ENCODE data around the gene TRIM24.

Gene TRIM24

GRCh38 chr7:138568655-138569054 lies 108.6 kb downstream of the TRIM24 start:
- no peak for FAIRE-seq

GRCh38 chr7:138569418-138569817 lies 109.4 kb downstream of the TRIM24 start:
- FAIRE-seq, result no peak
- DNase-seq (ENCODE audit: insufficient read length, low spot score), result no peak

More at GRCh38 chr7:138568655-138569054, 108.6 kb downstream of the TRIM24 start:
- DNase-seq (ENCODE audit: insufficient read length, low spot score), result no peak

DNA sequence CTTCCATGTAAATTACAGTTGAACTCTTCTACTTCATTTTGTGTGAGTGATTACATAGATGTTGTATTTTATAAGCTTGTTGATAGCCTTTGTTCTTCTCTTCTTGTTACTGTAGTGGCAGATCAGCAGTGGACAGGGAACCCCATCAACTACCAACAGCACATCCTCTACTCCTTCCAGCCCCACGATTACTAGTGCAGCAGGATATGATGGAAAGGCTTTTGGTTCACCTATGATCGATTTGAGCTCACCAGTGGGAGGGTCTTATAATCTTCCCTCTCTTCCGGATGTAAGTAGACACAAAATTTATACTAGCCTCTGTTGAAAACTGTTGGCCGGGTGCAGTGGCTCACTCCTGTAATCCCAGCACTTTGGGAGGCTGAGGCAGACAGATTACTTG lies 110.7 kb downstream of the TRIM24 start:
- DNase-seq (ENCODE audit: insufficient read length, low spot score) (no peak), FAIRE-seq (no peak)

DNA sequence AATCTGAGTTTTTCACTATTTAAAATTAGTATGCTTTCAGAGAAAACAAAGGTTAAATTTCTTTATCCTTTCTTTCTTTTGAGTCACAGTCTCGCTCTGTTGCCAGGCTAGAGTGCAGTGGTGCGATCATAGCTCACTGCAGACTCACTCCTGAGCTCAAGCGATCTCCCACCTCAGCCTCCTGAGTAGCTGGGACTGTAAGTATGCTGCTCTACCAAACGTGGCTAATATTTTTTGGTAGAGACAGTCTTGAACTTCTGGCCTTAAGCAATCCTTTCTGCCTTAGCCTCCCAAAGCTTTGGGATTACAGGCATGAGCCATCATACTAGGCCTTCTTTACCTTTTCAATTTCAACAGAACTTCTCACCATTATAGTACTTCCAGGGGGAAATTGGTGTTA lies 113.7 kb downstream of the TRIM24 start:
- FAIRE-seq (no peak), DNase-seq (ENCODE audit: insufficient read length, low spot score) (no peak)

- FAIRE-seq (no peak), DNase-seq (ENCODE audit: insufficient read length, low spot score) (no peak)
Measured at GRCh38 chr7:138575897-138576428, 115.9 kb downstream of the TRIM24 start.

- FAIRE-seq, result no peak
- DNase-seq (ENCODE audit: insufficient read length, low spot score), result no peak
Measured at GRCh38 chr7:138579136-138579535, 119.1 kb downstream of the TRIM24 start.

DNA sequence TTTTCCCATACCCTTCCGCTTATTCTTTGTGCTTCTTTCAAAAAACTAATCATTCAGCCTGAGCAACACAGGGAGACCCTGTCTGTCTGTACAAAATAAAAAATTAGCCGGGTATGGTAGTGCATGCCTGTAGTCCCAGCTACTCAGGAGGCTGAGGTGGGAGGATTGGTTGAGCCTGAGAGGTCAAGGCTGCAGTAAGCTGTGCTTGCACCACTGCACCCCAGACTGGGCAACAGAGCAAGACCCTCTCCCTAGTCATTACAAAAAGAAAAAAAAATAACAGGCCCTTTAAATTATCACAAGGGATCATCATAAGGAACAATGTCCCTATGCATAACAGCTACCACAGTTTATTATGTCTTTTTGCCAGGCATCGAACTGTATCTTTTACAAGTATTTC lies 119.6 kb downstream of the TRIM24 start:
- DNase-seq (ENCODE audit: insufficient read length, low spot score) (no peak), FAIRE-seq (no peak)

GRCh38 chr7:138581065-138581464 lies 121.0 kb downstream of the TRIM24 start:
- no peak for DNase-seq (ENCODE audit: insufficient read length, low spot score)
- no peak for FAIRE-seq

- FAIRE-seq, result no peak
- no peak for DNase-seq (ENCODE audit: insufficient read length, low spot score)
Measured at GRCh38 chr7:138584283-138584682, 124.2 kb downstream of the TRIM24 start.

DNA sequence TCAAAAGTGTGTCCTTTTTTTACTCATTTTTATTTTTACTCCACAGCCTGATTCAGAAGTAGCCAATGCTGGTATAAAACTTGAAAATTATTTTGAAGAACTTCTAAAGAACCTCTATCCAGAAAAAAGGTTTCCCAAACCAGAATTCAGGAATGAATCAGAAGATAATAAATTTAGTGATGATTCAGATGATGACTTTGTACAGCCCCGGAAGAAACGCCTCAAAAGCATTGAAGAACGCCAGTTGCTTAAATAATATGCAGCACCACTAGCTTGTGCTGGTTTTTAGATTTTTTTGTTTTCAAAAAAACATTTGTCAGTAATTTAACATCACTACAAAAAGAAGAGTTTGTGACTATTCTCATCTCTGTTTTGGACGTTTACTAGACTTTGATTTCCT lies 124.6 kb downstream of the TRIM24 start:
- FAIRE-seq, result no peak
- no peak for DNase-seq (ENCODE audit: insufficient read length, low spot score)

DNA sequence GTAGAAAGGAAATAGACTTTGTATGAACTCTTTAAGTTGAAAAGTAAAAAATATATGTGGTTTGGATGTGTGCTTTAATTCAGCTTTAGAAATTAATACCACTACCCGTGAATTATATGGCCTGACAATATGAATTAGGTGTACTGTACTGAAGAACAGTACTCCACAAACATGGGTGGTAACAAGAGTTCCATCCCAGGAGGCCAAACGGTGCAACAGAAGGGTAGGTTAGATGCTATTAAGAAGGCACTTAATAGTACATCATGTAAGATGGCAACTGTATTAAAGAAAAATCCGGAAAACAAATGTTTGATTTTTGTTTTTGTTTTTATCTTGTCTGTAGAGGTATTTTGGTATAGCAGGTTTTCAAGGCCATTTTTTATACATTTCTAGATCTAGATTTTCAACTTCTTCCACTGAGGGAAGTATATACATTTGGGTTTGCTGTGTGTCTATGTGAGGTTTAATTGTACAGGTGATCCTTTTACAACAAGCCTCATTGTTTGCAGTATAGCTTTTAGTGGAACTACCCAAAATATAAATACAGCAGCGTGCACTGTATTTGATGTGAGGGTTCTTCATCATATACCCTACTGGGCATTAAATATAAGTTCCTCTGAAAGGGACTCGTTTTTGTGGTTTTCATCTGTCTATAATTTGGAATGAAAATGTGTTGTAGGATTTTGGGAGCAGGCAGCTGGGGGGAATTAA lies 125.4 kb downstream of the TRIM24 start:
- no peak for DNase-seq (ENCODE audit: insufficient read length, low spot score)
- no peak for FAIRE-seq

DNA sequence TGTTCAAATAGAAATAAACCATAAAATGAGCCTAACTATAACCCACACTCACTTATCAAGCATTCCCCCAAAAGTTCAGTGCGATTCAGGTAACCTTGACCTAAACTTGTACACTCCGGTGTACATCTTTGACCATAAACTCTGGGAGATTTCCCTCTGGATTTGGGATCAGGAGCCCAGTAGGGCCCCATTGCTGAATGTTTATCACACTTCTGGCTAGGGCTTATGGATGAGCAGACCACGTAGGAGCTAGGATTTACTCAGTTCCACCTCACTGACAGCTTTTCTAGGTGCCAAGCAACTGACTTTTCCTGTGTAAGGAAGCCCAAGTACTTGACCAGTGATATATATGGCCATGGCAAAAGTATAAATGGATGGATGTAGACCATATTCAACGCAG lies 127.4 kb downstream of the TRIM24 start:
- DNase-seq (ENCODE audit: insufficient read length, low spot score) (no peak), FAIRE-seq (no peak)

GRCh38 chr7:138588986-138589385 lies 128.9 kb downstream of the TRIM24 start:
- FAIRE-seq, result no peak
- DNase-seq (ENCODE audit: insufficient read length, low spot score), result no peak

- FAIRE-seq, result no peak
- no peak for DNase-seq (ENCODE audit: insufficient read length, low spot score)
Measured at GRCh38 chr7:138590154-138590553, 130.1 kb downstream of the TRIM24 start.

DNA sequence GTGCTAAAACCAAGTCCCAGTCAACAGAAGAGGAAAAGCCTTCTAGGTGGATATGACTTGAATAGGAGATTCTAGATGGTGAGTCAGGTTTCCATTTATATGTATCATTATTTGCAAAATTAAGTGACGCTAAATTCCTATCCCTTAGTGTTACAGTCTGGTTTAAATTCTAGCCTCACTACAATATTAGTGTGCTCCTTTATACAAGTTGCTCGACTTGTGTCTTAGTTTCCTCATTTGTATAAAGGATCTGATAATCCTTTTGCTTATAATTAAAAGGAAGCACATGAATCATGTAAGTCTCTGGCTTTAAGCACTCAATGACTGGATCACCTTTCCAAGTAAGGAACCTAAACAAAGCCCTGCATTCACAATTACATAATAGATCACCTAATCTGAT lies 135.4 kb downstream of the TRIM24 start:
- DNase-seq (ENCODE audit: insufficient read length, low spot score) (no peak), FAIRE-seq (no peak)

DNA sequence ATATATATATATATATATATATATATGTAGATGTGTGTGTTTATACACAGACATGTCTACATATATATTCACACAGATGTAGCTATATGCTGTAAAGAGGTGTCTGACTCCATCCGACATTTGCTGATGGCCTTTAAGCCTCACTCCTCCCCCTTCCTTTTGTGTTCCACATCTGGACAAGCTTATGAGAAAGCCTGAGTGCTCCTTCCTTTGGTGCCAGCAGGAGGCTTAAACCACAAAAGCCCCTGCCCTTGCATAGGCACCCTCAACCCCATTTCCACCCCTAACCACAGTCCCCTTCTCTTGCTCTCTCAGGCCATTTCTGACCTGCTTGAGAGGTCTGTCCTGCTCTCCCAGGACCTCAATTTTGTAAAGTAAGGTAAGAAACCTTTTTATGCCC lies 142.4 kb downstream of the TRIM24 start:
- DNase-seq (ENCODE audit: insufficient read length, low spot score), result no peak
- FAIRE-seq, result no peak

GRCh38 chr7:138603549-138604318 lies 143.7 kb downstream of the TRIM24 start:
- DNase-seq (ENCODE audit: insufficient read length, low spot score), result no peak
- no peak for FAIRE-seq

- FAIRE-seq, result no peak
- DNase-seq (ENCODE audit: insufficient read length, low spot score), result no peak
Measured at GRCh38 chr7:138606236-138606635, 146.2 kb downstream of the TRIM24 start.

- no peak for FAIRE-seq
- no peak for DNase-seq (ENCODE audit: insufficient read length, low spot score)
Measured at GRCh38 chr7:138607216-138608126, 147.4 kb downstream of the TRIM24 start.

GRCh38 chr7:138608275-138608674 lies 148.2 kb downstream of the TRIM24 start:
- DNase-seq (ENCODE audit: insufficient read length, low spot score), result no peak
- no peak for FAIRE-seq

DNA sequence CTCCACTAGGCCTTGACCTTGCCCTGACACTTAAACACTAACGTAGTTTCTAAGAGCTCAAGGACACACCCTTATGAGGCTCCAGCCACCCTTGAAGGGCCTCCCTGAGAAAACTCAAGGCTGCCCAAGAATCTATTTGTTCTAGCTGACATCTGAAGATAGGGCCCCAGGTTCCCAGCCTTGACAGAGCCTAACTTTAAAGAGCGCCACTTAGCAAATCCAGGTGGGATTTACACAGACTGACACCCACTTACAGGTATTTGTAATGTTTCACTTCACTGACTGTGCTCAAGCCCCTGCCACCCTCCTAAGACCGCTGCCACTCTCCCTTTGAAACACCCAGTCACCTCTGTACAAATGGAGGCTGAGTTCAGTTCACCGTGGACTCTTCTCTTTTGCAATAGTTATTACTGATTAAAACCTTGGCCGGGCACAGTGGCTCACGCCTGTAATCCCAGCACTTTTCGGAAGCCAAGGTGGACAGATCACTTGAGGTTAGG lies 150.7 kb downstream of the TRIM24 start:
- FAIRE-seq (no peak), DNase-seq (ENCODE audit: insufficient read length, low spot score) (no peak)

Data from HTR-8/SVneo (cell line).